HepG2 (cell line): ENCODE measurements around the gene ZG16. TPM values are rescaled to one million over a fixed set of nuclear protein-coding genes. Genes with fewer than 3 reads are reported as not detected.
A peak's percentile ranks its signal among the peaks of the same experiment; 100 is the strongest.

Source experiments
- FOXC1 ChIP-seq: sonication (generic); formaldehyde crosslinking; IDR thresholded peaks from 2 replicates; pipeline ENCODE4 v1.8.0; 2022; ENCODE audit warnings: mild to moderate bottlenecking, missing genetic modification reagents, borderline replicate concordance
- KLF16 ChIP-seq, 2 experiments: sonication (generic) in 1 of 2; formaldehyde crosslinking in 1 of 2; IDR thresholded peaks; 2 replicates each; pipeline versions ENCODE4 v1.6.1 to v1.8.0; 2016 to 2023; ENCODE audit warnings: missing genetic modification reagents in 2 of 2, missing compliant biosample characterization in 1 of 2
- MTA1 ChIP-seq: sonication (generic); formaldehyde crosslinking; IDR thresholded peaks from 2 replicates; pipeline ENCODE4 v1.4.0; 2020; ENCODE audit warnings: missing genetic modification reagents, mild to moderate bottlenecking, borderline replicate concordance
- PHF8 ChIP-seq: sonication (generic); formaldehyde crosslinking; IDR thresholded peaks from 2 replicates; pipeline ENCODE4 v1.5.0; 2020; ENCODE audit warnings: missing genetic modification reagents
- SNAPC4 ChIP-seq: sonication (generic); formaldehyde crosslinking; IDR thresholded peaks from 2 replicates; pipeline ENCODE4 v1.4.0; 2020; ENCODE audit warnings: mild to moderate bottlenecking, missing genetic modification reagents
- SNRNP70 ChIP-seq: fragments of 200-400 bp; formaldehyde crosslinking; IDR thresholded peaks from 2 replicates; pipeline ENCODE4 v1.6.1; 2017; ENCODE audit warnings: mild to moderate bottlenecking, low read depth, low read length, moderate library complexity
- TGIF2 ChIP-seq: IDR thresholded peaks from 2 replicates; pipeline ENCODE4 v1.6.1; 2016; ENCODE audit warnings: control low read depth, missing compliant biosample characterization
- ZNF143 ChIP-seq: sonication (generic); formaldehyde crosslinking; IDR thresholded peaks from 2 replicates; pipeline ENCODE4 v1.4.0; 2020; ENCODE audit warnings: missing genetic modification reagents
- ZNF282 ChIP-seq: fragments of 450-650 bp; IDR thresholded peaks from 2 replicates; pipeline ENCODE4 v1.6.1; 2018; ENCODE audit not compliant: partially characterized antibody
- ZNF30 ChIP-seq: sonication (generic); formaldehyde crosslinking; IDR thresholded peaks from 2 replicates; pipeline ENCODE4 v1.5.0; 2020; ENCODE audit warnings: mild to moderate bottlenecking, missing genetic modification reagents
- ZNF512 ChIP-seq: sonication (generic); formaldehyde crosslinking; IDR thresholded peaks from 2 replicates; pipeline ENCODE4 v1.4.0; 2020; ENCODE audit warnings: mild to moderate bottlenecking, missing genetic modification reagents
- ZNF556 ChIP-seq: sonication (generic); formaldehyde crosslinking; IDR thresholded peaks from 2 replicates; pipeline ENCODE4 v1.4.0; 2020; ENCODE audit warnings: mild to moderate bottlenecking, missing genetic modification reagents, borderline replicate concordance
- ZNF646 ChIP-seq: sonication (generic); formaldehyde crosslinking; IDR thresholded peaks from 2 replicates; pipeline ENCODE4 v1.9.0; 2021; ENCODE audit warnings: mild to moderate bottlenecking, missing genetic modification reagents
- ZNF83 ChIP-seq: sonication (generic); formaldehyde crosslinking; IDR thresholded peaks from 2 replicates; pipeline ENCODE4 v1.4.0; 2020; ENCODE audit warnings: missing genetic modification reagents, mild to moderate bottlenecking, borderline replicate concordance
- polyA plus RNA-seq, 8 experiments: library from polyadenylated mRNA; depleted of rRNA in 3 of 8; stranded (reverse) in 7 of 8; unstranded in 1 of 8; fragments of >200 nt; fragmentation: Illumina TruSeq in 4 of 8; extraction: Trizol in 4 of 8; gene quantifications; 2 replicates each; pipeline versions ENCODE4 v1.2.1 to v1.2.3, GENCODE V29; 2011 to 2016; ENCODE audit warnings: low read depth in 4 of 8, missing spikeins in 1 of 8, mixed read lengths in 1 of 8; ENCODE audit not compliant: insufficient read depth in 1 of 8
- total RNA-seq, 5 experiments: library from RNA; depleted of rRNA; stranded (reverse); fragments of >200 nt; fragmentation: Illumina TruSeq; extraction: Trizol; gene quantifications; 2 replicates each; pipeline ENCODE4 v1.2.3, GENCODE V29; 2016; ENCODE audit warnings: low read depth in 1 of 5

The ZG16 gene
- total and polyA plus RNA-seq, 2 of the 13 experiments (the other 11 are each of a cell fraction or from before 2014, with no cell fraction given): 0.04 to 0.07 TPM

- peak; percentile 78 for TF ChIP-seq ZNF143 (CRISPR knock-in tag)
- TF ChIP-seq ZNF30 (CRISPR knock-in tag): no peak
- peak; percentile 100 for TF ChIP-seq MTA1 (CRISPR knock-in tag)
- no peak for TF ChIP-seq ZNF282
- peak; percentile 80 for TF ChIP-seq SNAPC4 (CRISPR knock-in tag)
- TF ChIP-seq ZNF512 (CRISPR knock-in tag): 0 out of 2 replicates have a peak, but pooled peaks have one; percentile 51
- peak; percentile 33; the same call in 1 of the 2 replicates for TF ChIP-seq TGIF2 (CRISPR knock-in tag)
- TF ChIP-seq ZNF646: 0 out of 2 replicates have a peak, but pooled peaks have one; percentile 32
- TF ChIP-seq KLF16 (CRISPR knock-in tag; IDR thresholded peaks at IDR 0.05): peak in 1 of 2 experiments; percentile 86; a peak in 2 of 4 replicates
- no peak; the same call in 1 of the 2 replicates for TF ChIP-seq ZNF83
- TF ChIP-seq SNRNP70: no peak
- peak; percentile 42; the same call in 1 of the 2 replicates for TF ChIP-seq PHF8 (CRISPR knock-in tag)
- TF ChIP-seq ZNF556 (CRISPR knock-in tag): peak; percentile 92; the same call in 1 of the 2 replicates
- TF ChIP-seq FOXC1 (CRISPR knock-in tag): peak; percentile 88
Measured at GRCh38 chr16:29765167-29766032, 12.7 kb upstream of the ZG16 start (continued).
